ENCODE measurements around the gene STARD10. TPM values are rescaled to one million over a fixed set of nuclear protein-coding genes. Genes with fewer than 3 reads are reported as not detected.

Gene STARD10
- total and polyA plus RNA-seq, 2 of the 8 experiments (the other 6 are each of a cell fraction or from before 2014, with no cell fraction given): 23.7 to 35.7 TPM

DNA sequence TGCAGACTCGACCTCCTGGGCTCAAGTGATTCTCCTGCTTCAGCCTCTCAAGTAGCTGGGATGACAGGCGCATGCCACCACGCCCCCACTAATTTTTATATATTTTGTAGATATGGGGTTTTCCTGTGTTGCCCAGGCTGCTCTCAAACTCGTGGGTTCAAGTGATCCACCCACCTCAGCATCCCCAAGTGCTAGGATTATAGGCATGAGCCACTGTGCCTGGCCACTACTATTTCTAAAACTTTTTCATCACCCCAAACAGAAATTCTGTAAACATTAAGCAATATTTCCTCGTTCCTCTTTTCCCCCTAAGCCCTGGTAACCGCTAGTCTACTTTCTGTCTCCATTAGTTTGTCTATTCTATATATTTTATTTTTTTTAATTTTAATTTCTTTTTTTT, 11.4 kb upstream of the STARD10 start (continued):
- TF ChIP-seq RBBP5 (IDR thresholded peaks at IDR 0.05; ENCODE audit: borderline replicate concordance, low read depth, low read length) (no peak), NANOG (IDR thresholded peaks at IDR 0.05; ENCODE audit: insufficient read depth, low read depth, low read length, poor library complexity, severe bottlenecking) (no peak), CHD2 (IDR thresholded peaks at IDR 0.05; ENCODE audit: low read length) (no peak), SIN3A (conservative IDR thresholded peaks at IDR 0.05 in 1 of 2, IDR thresholded peaks at IDR 0.05 in 1 of 2; ENCODE audit: low read depth in 1 of 2, low read length in 2 of 2) (no peak), TAF7 (optimal IDR thresholded peaks at IDR 0.05; ENCODE audit: borderline replicate concordance, low read depth, low read length) (no peak), SRF (IDR thresholded peaks at IDR 0.05; ENCODE audit: low read depth, low read length) (no peak)

All from H1 (cell line).